Ecto neural progenitor cell (in vitro differentiated cells): ENCODE measurements around the gene MYADML2.

Experiments used
- DNase-seq: peaks from one replicate; pipeline ENCODE4 v3.0.0-alpha.2; 2018; ENCODE audit warnings: low spot score

MYADML2 gene

GRCh38 chr17:81899514-81900166, 47.4 kb downstream of the MYADML2 start:
- DNase-seq, result no peak

DNA sequence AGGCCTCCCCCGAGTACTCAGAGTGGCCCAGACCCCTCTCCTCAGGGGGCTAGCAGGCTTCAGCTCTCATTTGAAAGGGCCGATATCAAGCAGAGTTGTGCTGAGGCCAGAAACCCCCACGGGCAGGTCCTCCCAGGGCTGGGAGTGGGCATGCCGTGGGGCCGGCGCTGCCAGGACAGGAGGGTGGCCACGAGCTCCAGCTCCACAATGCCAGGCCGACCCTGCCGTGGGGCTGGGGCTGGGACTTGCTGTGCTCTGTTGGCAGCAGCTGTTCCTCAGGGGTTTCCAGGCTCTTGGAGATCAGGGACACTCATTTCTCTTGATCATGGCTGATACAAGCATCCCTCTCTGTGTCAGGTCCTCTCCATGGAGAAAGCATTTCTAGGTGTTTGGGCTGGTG, 48.1 kb downstream of the MYADML2 start:
- DNase-seq, result no peak

- DNase-seq, result no peak
Measured at GRCh38 chr17:81898029-81898866, 48.8 kb downstream of the MYADML2 start.

DNA sequence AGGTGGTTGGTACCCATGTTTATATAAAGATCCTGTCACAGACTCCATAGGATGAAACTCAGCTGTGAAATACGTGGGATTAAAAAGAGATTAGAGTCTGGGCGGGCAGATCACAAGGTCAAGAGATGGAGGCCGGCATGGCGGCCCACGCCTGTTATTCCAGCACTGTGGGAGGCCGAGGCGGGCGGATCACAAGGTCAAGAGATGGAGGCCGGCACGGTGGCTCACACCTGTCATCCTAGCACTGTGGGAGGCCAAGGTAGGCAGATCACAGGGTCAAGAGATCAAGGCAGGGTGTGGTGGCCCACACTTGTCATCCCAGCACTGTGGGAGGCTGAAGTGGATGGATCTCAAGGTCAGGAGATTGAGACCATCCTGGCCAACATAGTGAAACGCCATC, 51.6 kb downstream of the MYADML2 start:
- no peak for DNase-seq

GRCh38 chr17:81891303-81891552, 55.8 kb downstream of the MYADML2 start:
- DNase-seq, result no peak

DNA sequence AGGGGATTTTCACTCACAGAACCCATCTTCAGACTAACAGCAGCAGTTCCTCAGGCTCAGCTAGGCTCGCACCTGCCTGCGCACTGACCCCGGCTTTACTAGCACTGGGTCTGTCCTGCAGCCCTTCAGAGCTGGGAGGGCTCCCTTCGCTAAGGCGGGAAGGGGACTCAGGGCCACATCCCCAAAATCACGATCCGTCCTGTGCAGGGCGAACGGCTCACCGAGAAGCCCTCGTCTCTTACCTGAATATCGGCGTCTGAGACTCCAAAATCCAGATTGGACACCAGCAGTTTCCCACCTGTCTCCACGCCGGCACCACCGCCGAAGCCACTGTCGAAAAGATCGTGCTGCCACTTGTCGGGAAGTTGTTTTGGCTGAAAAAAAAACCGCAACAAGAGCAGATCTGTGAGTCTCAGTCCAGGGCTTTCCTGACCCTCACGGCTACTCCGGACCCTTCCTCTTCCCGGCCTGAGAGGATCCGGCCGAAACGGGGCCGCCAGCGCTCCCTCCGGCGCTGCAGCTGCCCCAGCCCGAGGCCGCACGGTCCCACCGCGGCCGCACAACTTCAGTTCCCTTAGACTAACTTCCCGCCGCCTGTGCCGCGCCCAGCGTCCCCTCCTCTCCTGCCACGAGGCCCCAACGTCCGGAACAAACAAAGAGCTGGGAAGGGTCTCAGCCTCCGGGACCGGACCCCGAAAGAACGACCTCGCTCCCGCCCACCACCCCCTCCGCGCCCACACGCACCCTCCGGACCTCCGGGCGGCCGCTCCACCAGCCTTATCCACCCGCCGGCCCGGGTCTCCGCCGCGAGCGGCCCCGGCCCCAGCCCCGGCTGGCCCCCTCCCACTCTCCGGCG, 56.4 kb downstream of the MYADML2 start:
- no peak for DNase-seq
